SK-N-SH treated with all-trans-retinoic acid at 6 μM for 48 hours (cell line): ENCODE data around the gene DCUN1D2.

Experiments used
- BACH2 ChIP-seq: fragments of 250-450 bp; sonication (Bioruptor Pico); IDR thresholded peaks from 2 replicates; pipeline ENCODE4 v1.9.0; 2021; ENCODE audit warnings: mild to moderate bottlenecking, borderline replicate concordance
- CREB5 ChIP-seq: fragments of 250-450 bp; sonication (Bioruptor Pico); IDR thresholded peaks from 2 replicates; pipeline ENCODE4 v1.5.1; 2020; ENCODE audit warnings: low read depth, mild to moderate bottlenecking, moderate library complexity
- RARB ChIP-seq: fragments of 250-450 bp; sonication (Bioruptor Pico); IDR thresholded peaks from 2 replicates; pipeline ENCODE4 v1.8.0; 2021; ENCODE audit warnings: mild to moderate bottlenecking, moderate library complexity
- TCF4 ChIP-seq: fragments of 250-450 bp; sonication (Bioruptor Pico); IDR thresholded peaks from 2 replicates; pipeline ENCODE4 v1.8.0; 2021; ENCODE audit warnings: mild to moderate bottlenecking, moderate library complexity, borderline replicate concordance
- TOX ChIP-seq: fragments of 250-450 bp; sonication (Bioruptor Pico); IDR thresholded peaks from 2 replicates; pipeline ENCODE4 v1.8.0; 2021; ENCODE audit warnings: mild to moderate bottlenecking, moderate library complexity, borderline replicate concordance
- ZFP30 ChIP-seq: fragments of 450-650 bp; formaldehyde crosslinking; IDR thresholded peaks from 2 replicates; pipeline ENCODE4 v1.5.0; 2022; ENCODE audit warnings: mild to moderate bottlenecking, moderate library complexity
- TF ChIP-seq, protein P1 (sequence below): fragments of 250-450 bp; sonication (Bioruptor Pico); IDR thresholded peaks from 2 replicates; pipeline ENCODE4 v1.8.0; 2021; ENCODE audit warnings: low read depth, mild to moderate bottlenecking, moderate library complexity, borderline replicate concordance

DNA sequence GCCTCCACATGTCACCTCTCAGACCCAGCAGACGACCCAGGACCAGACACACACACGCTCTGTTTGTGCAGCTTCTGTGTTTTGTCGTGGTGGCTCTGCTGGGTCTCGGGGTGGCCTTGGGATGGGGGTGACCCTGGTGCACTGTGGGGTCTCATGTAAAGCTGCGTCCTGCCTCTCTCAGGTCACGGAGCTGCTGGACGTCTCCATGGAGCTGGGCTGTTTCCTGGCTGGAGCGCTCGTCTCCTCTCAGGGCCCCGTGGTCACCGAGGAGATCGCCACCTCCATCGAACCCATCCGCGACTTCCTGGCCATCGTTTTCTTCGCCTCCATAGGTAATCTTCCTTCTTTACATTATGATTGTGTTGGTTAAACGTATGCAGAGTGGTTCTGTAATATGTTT is 48.7 kb upstream of the DCUN1D2 start:
- TF ChIP-seq RARB (no peak), TOX (CRISPR knock-in tag) (no peak), TCF4 (CRISPR knock-in tag) (no peak), CREB5 (no peak), ZFP30 (CRISPR knock-in tag) (no peak), BACH2 (CRISPR knock-in tag) (no peak)
- TF ChIP-seq, protein P1, sequence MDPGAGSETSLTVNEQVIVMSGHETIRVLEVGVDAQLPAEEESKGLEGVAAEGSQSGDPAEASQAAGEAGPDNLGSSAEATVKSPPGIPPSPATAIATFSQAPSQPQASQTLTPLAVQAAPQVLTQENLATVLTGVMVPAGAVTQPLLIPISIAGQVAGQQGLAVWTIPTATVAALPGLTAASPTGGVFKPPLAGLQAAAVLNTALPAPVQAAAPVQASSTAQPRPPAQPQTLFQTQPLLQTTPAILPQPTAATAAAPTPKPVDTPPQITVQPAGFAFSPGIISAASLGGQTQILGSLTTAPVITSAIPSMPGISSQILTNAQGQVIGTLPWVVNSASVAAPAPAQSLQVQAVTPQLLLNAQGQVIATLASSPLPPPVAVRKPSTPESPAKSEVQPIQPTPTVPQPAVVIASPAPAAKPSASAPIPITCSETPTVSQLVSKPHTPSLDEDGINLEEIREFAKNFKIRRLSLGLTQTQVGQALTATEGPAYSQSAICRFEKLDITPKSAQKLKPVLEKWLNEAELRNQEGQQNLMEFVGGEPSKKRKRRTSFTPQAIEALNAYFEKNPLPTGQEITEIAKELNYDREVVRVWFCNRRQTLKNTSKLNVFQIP (CRISPR knock-in tag), result no peak
